H1 (cell line): Measurements from ENCODE around the gene PTPRH. TPM values are rescaled to one million over a fixed set of nuclear protein-coding genes. Genes with fewer than 3 reads are reported as not detected.

Experiments
- CTCF ChIA-PET: fragments of 300-600 bp; sonication (Branson Sonifier 250); formaldehyde crosslinking; loops from one replicate; lab custom pipeline; 2021; ENCODE audit not compliant: partially characterized antibody; lab: Charles Lee
- POLR2A ChIA-PET: fragments of 300-600 bp; sonication (Branson Sonifier 250); formaldehyde crosslinking; loops from one replicate; lab custom pipeline; 2021; ENCODE audit warnings: inconsistent platforms; ENCODE audit not compliant: partially characterized antibody; lab: Charles Lee
- DNase-seq, 2 experiments: peaks; one replicate each; pipeline versions ENCODE4 v3.0.0 to v3.0.0-alpha.2; 2010 to 2022; ENCODE audit warnings: low spot score in 2 of 2, low read depth in 1 of 2, mixed read lengths in 1 of 2
- FAIRE-seq: peaks from 2 replicates; lab custom pipeline; 2011; peaks lifted over from hg19 to GRCh38; lab: Jason Lieb, UNC
- H2AFZ ChIP-seq: 2 replicates; pipeline ENCODE4 v1.8.1; 2012; ENCODE audit warnings: low read length, inconsistent platforms
- H2AK5ac ChIP-seq: 2 replicates; pipeline ENCODE4 v1.6.1; 2013; ENCODE audit warnings: low read depth, low read length
- H2BK120ac ChIP-seq: replicated peaks from 2 replicates; pipeline ENCODE3; 2013; ENCODE audit warnings: low read depth, low read length, inconsistent platforms
- H2BK12ac ChIP-seq: 2 replicates; pipeline ENCODE4 v1.6.1; 2013; ENCODE audit warnings: low read depth, low read length
- H2BK15ac ChIP-seq: 2 replicates; pipeline ENCODE4 v1.6.1; 2013; ENCODE audit warnings: low read length
- H2BK20ac ChIP-seq: 2 replicates; pipeline ENCODE4 v1.6.1; 2013; ENCODE audit warnings: low read length
- H2BK5ac ChIP-seq: 2 replicates; pipeline ENCODE4 v1.6.1; 2013; ENCODE audit warnings: low read depth, low read length
- H3K14ac ChIP-seq: 2 replicates; pipeline ENCODE4 v1.6.1; 2013; ENCODE audit warnings: inconsistent platforms; ENCODE audit not compliant: insufficient read length
- H3K18ac ChIP-seq: 2 replicates; pipeline ENCODE4 v1.6.1; 2013; ENCODE audit warnings: low read length; ENCODE audit errors: extremely low read depth
- H3K23ac ChIP-seq: 2 replicates; pipeline ENCODE4 v1.6.1; 2013; ENCODE audit warnings: inconsistent platforms; ENCODE audit not compliant: insufficient read length
- H3K23me2 ChIP-seq: 2 replicates; pipeline ENCODE4 v1.6.1; 2013; ENCODE audit warnings: low read depth, low read length
- H3K27ac ChIP-seq: 2 replicates; pipeline ENCODE4 v1.6.1; 2011; ENCODE audit warnings: low read depth, low read length, inconsistent platforms
- H3K27me3 ChIP-seq, 4 experiments: replicated peaks in 1 of 4; 1 replicate in 1 of 4; 2 replicates in 3 of 4; pipeline versions ENCODE4 v1.6.1 to v1.8.1; 2011 to 2013; ENCODE audit warnings: low read length in 3 of 4, mild to moderate bottlenecking in 3 of 4, inconsistent platforms in 2 of 4, mixed read lengths in 2 of 4, moderate library complexity in 1 of 4; ENCODE audit not compliant: control insufficient read depth in 3 of 4, insufficient read depth in 3 of 4; ENCODE audit errors: extremely low read depth in 1 of 4
- H3K36me3 ChIP-seq, 4 experiments: 2 replicates each; pipeline versions ENCODE4 v1.6.1 to v1.8.1; 2011 to 2013; ENCODE audit warnings: mild to moderate bottlenecking in 4 of 4, low read length in 3 of 4, moderate library complexity in 2 of 4, control low read depth in 1 of 4, inconsistent platforms in 1 of 4; ENCODE audit not compliant: insufficient read depth in 4 of 4, control insufficient read depth in 2 of 4
- H3K4ac ChIP-seq: replicated peaks from 2 replicates; pipeline ENCODE3; 2013; ENCODE audit warnings: low read length, low read depth, mixed read lengths, inconsistent platforms; ENCODE audit not compliant: insufficient read length
- H3K4me1 ChIP-seq, 4 experiments: replicated peaks in 1 of 4; 1 replicate in 1 of 4; 2 replicates in 3 of 4; pipeline versions ENCODE4 v1.6.1 to v1.8.1; 2011 to 2013; ENCODE audit warnings: low read length in 3 of 4, inconsistent platforms in 2 of 4, mixed read lengths in 1 of 4; ENCODE audit not compliant: insufficient read depth in 4 of 4, control insufficient read depth in 3 of 4
- H3K4me2 ChIP-seq, 2 experiments: 2 replicates each; pipeline versions ENCODE4 v1.6.1 to v1.8.1; 2011 to 2013; ENCODE audit warnings: low read depth in 2 of 2, low read length in 2 of 2, control low read depth in 1 of 2, inconsistent platforms in 1 of 2, mild to moderate bottlenecking in 1 of 2; ENCODE audit not compliant: insufficient read depth in 1 of 2
- H3K4me3 ChIP-seq, 4 experiments: fragments of 200-600, 300-600 bp in 1 of 4; sonication (generic), shearing (Covaris generic), sonication (Bioruptor Twin) in 1 of 4; 2 replicates each; pipeline versions ENCODE4 v1.5.1 to v1.8.1; 2011 to 2016; ENCODE audit warnings: low read length in 4 of 4, low read depth in 3 of 4, control low read depth in 2 of 4, inconsistent platforms in 2 of 4, mild to moderate bottlenecking in 2 of 4, mixed read lengths in 1 of 4, moderate library complexity in 1 of 4; ENCODE audit not compliant: insufficient read depth in 2 of 4; ENCODE audit errors: extremely low read depth in 1 of 4
- H3K56ac ChIP-seq: replicated peaks from 2 replicates; pipeline ENCODE3; 2013; ENCODE audit warnings: low read depth, mild to moderate bottlenecking, mixed read lengths, low read length, inconsistent platforms; ENCODE audit not compliant: insufficient read length
- H3K79me1 ChIP-seq: 2 replicates; pipeline ENCODE4 v1.6.1; 2013; ENCODE audit warnings: low read depth, low read length, control low read depth
- H3K79me2 ChIP-seq, 2 experiments: 2 replicates each; pipeline versions ENCODE4 v1.6.1 to v1.8.1; 2012 to 2013; ENCODE audit warnings: low read length in 2 of 2, mild to moderate bottlenecking in 2 of 2, inconsistent platforms in 1 of 2; ENCODE audit not compliant: insufficient read depth in 2 of 2, control insufficient read depth in 1 of 2
- H3K9ac ChIP-seq, 4 experiments: replicated peaks in 1 of 4; 1 replicate in 1 of 4; 2 replicates in 3 of 4; pipeline versions ENCODE4 v1.6.1 to v1.8.1; 2011 to 2013; ENCODE audit warnings: low read depth in 3 of 4, low read length in 3 of 4, control low read depth in 2 of 4, mild to moderate bottlenecking in 2 of 4, moderate library complexity in 2 of 4, inconsistent platforms in 1 of 4; ENCODE audit errors: extremely low read depth in 1 of 4
- H3K9me3 ChIP-seq, 2 experiments: 2 replicates each; pipeline versions ENCODE4 v1.6.1 to v1.8.1; 2012 to 2013; ENCODE audit warnings: mild to moderate bottlenecking in 2 of 2, moderate library complexity in 2 of 2, control low read depth in 1 of 2, inconsistent platforms in 1 of 2, low read depth in 1 of 2, low read length in 1 of 2, mixed read lengths in 1 of 2; ENCODE audit not compliant: insufficient read depth in 2 of 2
- H4K20me1 ChIP-seq, 2 experiments: replicated peaks in 1 of 2; 2 replicates each; pipeline versions ENCODE3 to v1.8.1; 2011 to 2013; ENCODE audit warnings: inconsistent platforms in 2 of 2, low read length in 2 of 2, mild to moderate bottlenecking in 1 of 2; ENCODE audit not compliant: insufficient read depth in 2 of 2, control insufficient read depth in 1 of 2
- H4K5ac ChIP-seq: 2 replicates; pipeline ENCODE4 v1.6.1; 2013; ENCODE audit warnings: low read length, low read depth, mixed read lengths, inconsistent platforms; ENCODE audit not compliant: insufficient read length
- H4K8ac ChIP-seq: 2 replicates; pipeline ENCODE4 v1.8.0; 2013; ENCODE audit warnings: mild to moderate bottlenecking, moderate library complexity, low read length, inconsistent platforms; ENCODE audit not compliant: insufficient read depth; ENCODE audit errors: extremely low read depth
- H4K91ac ChIP-seq: replicated peaks from 2 replicates; pipeline ENCODE3; 2013; ENCODE audit warnings: low read length, mixed read lengths, inconsistent platforms; ENCODE audit not compliant: insufficient read length
- CREB1 ChIP-seq: IDR thresholded peaks from 2 replicates; pipeline ENCODE4 v1.6.1; 2012; ENCODE audit warnings: inconsistent platforms
- SIX5 ChIP-seq: IDR thresholded peaks from 2 replicates; pipeline ENCODE4 v1.6.1; 2011; ENCODE audit warnings: mild to moderate bottlenecking, low read depth, low read length
- SP1 ChIP-seq: IDR thresholded peaks from 2 replicates; pipeline ENCODE4 v1.6.1; 2011; ENCODE audit warnings: low read depth, low read length
- WGBS, 2 experiments: shearing (Covaris generic) in 1 of 2; methylation state at CpG; one replicate each; pipeline versions ENCODE4 v1.1.6 to v1.1.7; 2013 to 2015; ENCODE audit warnings: low lambda C conversion rate in 2 of 2, mixed read lengths in 2 of 2, inconsistent platforms in 1 of 2, low coverage in 1 of 2, missing lambda C conversion rate in 1 of 2; ENCODE audit not compliant: insufficient replicate concordance in 2 of 2, insufficient coverage in 1 of 2, insufficient read length in 1 of 2; ENCODE audit errors: extremely low coverage in 1 of 2, missing lambda C conversion rate in 1 of 2; 5-methylcytosine and 5-hydroxymethylcytosine counted together
- polyA plus RNA-seq, 7 experiments: library from polyadenylated mRNA; depleted of rRNA in 3 of 7; stranded (reverse) in 5 of 7; unstranded in 2 of 7; fragments of >200 nt in 5 of 7; fragments of 200-250 nt in 2 of 7; gene quantifications; 1 replicate in 5 of 7; 2 replicates in 1 of 7; 4 replicates in 1 of 7; pipeline versions ENCODE4 v1.2.1 to v1.2.3, GENCODE V29; 2011 to 2013; ENCODE audit warnings: missing spikeins in 2 of 7, mixed read lengths in 2 of 7
- total RNA-seq: library from RNA; stranded (reverse); fragmentation: NEBNext Ultra II Directional; extraction: Animal tissue kit (Norgen Biotek cat#: 25700); gene quantifications from 2 replicates; pipeline ENCODE4 v1.2.1, GENCODE V29; 2021

Gene PTPRH
- total and polyA plus RNA-seq, 2 of the 8 experiments (the other 6 are each of a cell fraction or from before 2014, with no cell fraction given), result 0.30 to 0.39 TPM

DNA sequence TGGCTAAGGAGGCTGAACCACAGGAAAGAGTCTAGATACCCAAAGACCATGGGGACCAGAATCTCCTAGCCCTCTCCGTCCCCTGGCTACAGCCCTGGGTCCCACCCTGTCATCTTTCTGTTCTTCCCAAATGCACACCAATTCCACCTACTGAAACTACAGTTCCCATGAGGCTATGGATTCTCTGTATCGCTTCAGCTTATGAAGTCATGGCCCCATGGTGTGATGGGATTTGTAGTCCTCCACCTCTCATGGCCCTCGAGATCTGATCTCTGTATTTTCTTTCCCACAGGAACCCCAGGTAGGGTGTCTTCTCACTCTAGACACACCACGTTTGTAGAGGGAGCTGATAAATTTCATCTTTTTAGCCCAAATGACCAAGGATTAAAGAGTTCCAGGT is 11.8 kb downstream of the PTPRH start:
- Histone ChIP-seq H3K4me3 (no peak overlapping the region), H3K14ac (no peak overlapping the region), H2BK120ac (no peak overlapping the region), H3K9ac (no peak overlapping the region), H3K79me1 (no peaks in the 10 kb centered on the region), H3K23me2 (no peaks in the 10 kb centered on the region; the same call in 1 of the 2 replicates), H3K9me3 (no peaks in the 10 kb centered on the region), H4K5ac (no peak overlapping the region), H3K27ac (no peak overlapping the region), H4K91ac (no peak overlapping the region), H3K4me1 (no peaks in the 10 kb centered on the region), H3K79me2 (no peaks in the 10 kb centered on the region), H3K4ac (no peak overlapping the region), H2AFZ (no peak overlapping the region), H4K20me1 (no peaks in the 10 kb centered on the region), H3K23ac (no peak overlapping the region), H2AK5ac (no peak overlapping the region), H3K27me3 (no peaks in the 10 kb centered on the region), H3K18ac (no peak overlapping the region), H3K4me2 (no peak overlapping the region), H3K56ac (no peak overlapping the region), H2BK5ac (no peak overlapping the region), H4K8ac (no peak overlapping the region), H2BK20ac (no peak overlapping the region), H2BK15ac (no peak overlapping the region), H3K36me3 (no peaks in the 10 kb centered on the region), H2BK12ac (no peak overlapping the region)
- 70% methylated on average over 4 of the region's 4 CpGs; no CpG with 5 or more reads in 1 of the 2 experiments for WGBS, 2 experiments
- FAIRE-seq (no peak), DNase-seq (no peak)
- peak; percentile 66; the same call in 1 of the 2 replicates for TF ChIP-seq CREB1
- peak; percentile 94 for TF ChIP-seq SIX5
- no peak for TF ChIP-seq SP1
- CTCF ChIA-PET, result interaction anchor here (0.6 to 1.7 kb wide), 6 partner anchors 9 to 270 kb away, joined by 3 to 6 read pairs (median 4); partner anchors contain the start of gene DNAAF3
- POLR2A ChIA-PET, result interaction anchor here (1.4 kb wide), 1 partner anchor 9 kb away, joined by 3 read pairs; no protein-coding TSS in a partner anchor
